ENCODE data around the gene PLCL2.

- TF ChIP-seq, protein P1, sequence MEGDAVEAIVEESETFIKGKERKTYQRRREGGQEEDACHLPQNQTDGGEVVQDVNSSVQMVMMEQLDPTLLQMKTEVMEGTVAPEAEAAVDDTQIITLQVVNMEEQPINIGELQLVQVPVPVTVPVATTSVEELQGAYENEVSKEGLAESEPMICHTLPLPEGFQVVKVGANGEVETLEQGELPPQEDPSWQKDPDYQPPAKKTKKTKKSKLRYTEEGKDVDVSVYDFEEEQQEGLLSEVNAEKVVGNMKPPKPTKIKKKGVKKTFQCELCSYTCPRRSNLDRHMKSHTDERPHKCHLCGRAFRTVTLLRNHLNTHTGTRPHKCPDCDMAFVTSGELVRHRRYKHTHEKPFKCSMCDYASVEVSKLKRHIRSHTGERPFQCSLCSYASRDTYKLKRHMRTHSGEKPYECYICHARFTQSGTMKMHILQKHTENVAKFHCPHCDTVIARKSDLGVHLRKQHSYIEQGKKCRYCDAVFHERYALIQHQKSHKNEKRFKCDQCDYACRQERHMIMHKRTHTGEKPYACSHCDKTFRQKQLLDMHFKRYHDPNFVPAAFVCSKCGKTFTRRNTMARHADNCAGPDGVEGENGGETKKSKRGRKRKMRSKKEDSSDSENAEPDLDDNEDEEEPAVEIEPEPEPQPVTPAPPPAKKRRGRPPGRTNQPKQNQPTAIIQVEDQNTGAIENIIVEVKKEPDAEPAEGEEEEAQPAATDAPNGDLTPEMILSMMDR (IDR thresholded peaks at IDR 0.05): no peak
- no peak for TF ChIP-seq ZFX (IDR thresholded peaks at IDR 0.05; ENCODE audit: borderline replicate concordance)
Observed at GRCh38 chr3:16987141-16987540, 102.4 kb downstream of the PLCL2 start.
